K562 (cell line): ENCODE results near the gene FRMPD2. TPM values are rescaled to one million over a fixed set of nuclear protein-coding genes. Genes with fewer than 3 reads are reported as not detected.

Experiments used
- BRD9 ChIP-seq: fragments of 450-650 bp; IDR thresholded peaks from 2 replicates; pipeline ENCODE4 v1.6.1; 2018; ENCODE audit warnings: low read depth; ENCODE audit not compliant: partially characterized antibody
- BRF1 ChIP-seq: IDR thresholded peaks from 3 replicates; pipeline ENCODE4 v1.6.1; 2011; ENCODE audit warnings: borderline replicate concordance, mild to moderate bottlenecking; ENCODE audit not compliant: insufficient read length; ENCODE audit errors: extremely low read depth
- BRF2 ChIP-seq: IDR thresholded peaks from 3 replicates; pipeline ENCODE4 v1.6.1; 2011; ENCODE audit warnings: borderline replicate concordance, mild to moderate bottlenecking; ENCODE audit not compliant: insufficient read length, insufficient read depth
- CREM ChIP-seq: IDR thresholded peaks from 2 replicates; pipeline ENCODE4 v1.6.1; 2014; ENCODE audit warnings: antibody characterized with exemption, low read depth
- GATAD2B ChIP-seq: fragments of 450-650 bp; IDR thresholded peaks from 2 replicates; pipeline ENCODE4 v1.6.1; 2017; ENCODE audit warnings: mild to moderate bottlenecking, borderline replicate concordance
- GMEB1 ChIP-seq: fragments of 250-450 bp; sonication (Bioruptor Pico); IDR thresholded peaks from 2 replicates; pipeline ENCODE4 v1.4.0; 2020; ENCODE audit warnings: mild to moderate bottlenecking
- HCFC1 ChIP-seq: IDR thresholded peaks from 2 replicates; pipeline ENCODE4 v1.6.1; 2012; ENCODE audit warnings: low read depth, low read length, improper control_type of control experiment
- KDM4B ChIP-seq, 2 experiments: fragments of 450-650 bp in 1 of 2; sonication (generic) in 1 of 2; IDR thresholded peaks; 2 replicates each; pipeline ENCODE4 v1.6.1; 2016 to 2017; ENCODE audit warnings: borderline replicate concordance in 2 of 2, antibody characterized with exemption in 1 of 2, low read depth in 1 of 2, mild to moderate bottlenecking in 1 of 2
- RNF2 ChIP-seq: sonication (generic); IDR thresholded peaks from 2 replicates; pipeline ENCODE4 v1.6.1; 2016
- SAP30 ChIP-seq: fragments of 200-600 bp; sonication (generic); IDR thresholded peaks from 2 replicates; pipeline ENCODE4 v1.6.1; 2012; ENCODE audit warnings: borderline replicate concordance, low read depth, mild to moderate bottlenecking, moderate library complexity, low read length, control low read depth, inconsistent platforms; ENCODE audit not compliant: insufficient read depth, poor library complexity, severe bottlenecking
- SMAD3 ChIP-seq: fragments of 450-650 bp; formaldehyde crosslinking; conservative IDR thresholded peaks from 2 replicates; pipeline ENCODE4 v1.4.0; 2020; ENCODE audit warnings: mild to moderate bottlenecking
- VEZF1 ChIP-seq: fragments of 200-800 bp; sonication (Bioruptor generic); IDR thresholded peaks from 2 replicates; pipeline ENCODE4 v1.6.1; 2017; ENCODE audit warnings: missing genetic modification characterization, missing compliant biosample characterization
- ZBTB1 ChIP-seq: sonication (generic); formaldehyde crosslinking; IDR thresholded peaks from 2 replicates; pipeline ENCODE4 v1.8.1; 2023; ENCODE audit warnings: missing genetic modification reagents, low read depth, mild to moderate bottlenecking, borderline replicate concordance
- ZEB2 ChIP-seq: fragments of 450-650 bp; IDR thresholded peaks from 2 replicates; pipeline ENCODE4 v1.6.1; 2016
- ZKSCAN3 ChIP-seq: fragments of 250-450 bp; sonication (Bioruptor Pico); IDR thresholded peaks from 2 replicates; pipeline ENCODE4 v1.4.0; 2020
- ZNF311 ChIP-seq: fragments of 250-450 bp; sonication (Bioruptor Pico); IDR thresholded peaks from 2 replicates; pipeline ENCODE4 v1.4.0; 2020; ENCODE audit warnings: mild to moderate bottlenecking, moderate library complexity
- ZNF57 ChIP-seq: fragments of 450-650 bp; formaldehyde crosslinking; IDR thresholded peaks from 2 replicates; pipeline ENCODE4 v1.4.0; 2020; ENCODE audit warnings: mild to moderate bottlenecking, moderate library complexity
- ZNF780A ChIP-seq: fragments of 250-450 bp; sonication (Bioruptor Pico); IDR thresholded peaks from 2 replicates; pipeline ENCODE4 v1.5.0; 2021; ENCODE audit warnings: mild to moderate bottlenecking
- polyA plus RNA-seq, 8 experiments: library from polyadenylated mRNA; depleted of rRNA in 4 of 8; stranded (reverse) in 5 of 8; unstranded in 3 of 8; fragments of >200 nt; fragmentation: Nextera tagmentation in 2 of 8; fragmentation: Illumina TruSeq in 1 of 8; extraction: Ambion mirVana in 2 of 8; extraction: Trizol in 1 of 8; gene quantifications; 2 replicates each; pipeline versions ENCODE4 v1.2.1 to v1.2.3, GENCODE V29; 2011 to 2014; ENCODE audit warnings: inconsistent platforms in 1 of 8, missing spikeins in 1 of 8
- total RNA-seq, 7 experiments: library from RNA; depleted of rRNA in 6 of 7; stranded (reverse); fragments of >200 nt in 6 of 7; fragmentation: Illumina TruSeq in 2 of 7; extraction: Trizol in 2 of 7; gene quantifications; 2 replicates each; pipeline versions ENCODE4 v1.2.1 to v1.2.3, GENCODE V29; 2011 to 2021; ENCODE audit warnings: low replicate concordance in 1 of 7
- TF ChIP-seq, protein P1 (sequence below): sonication (generic); formaldehyde crosslinking; IDR thresholded peaks from 2 replicates; pipeline ENCODE4 v1.5.0; 2020; ENCODE audit warnings: missing genetic modification reagents
- TF ChIP-seq, protein P2 (sequence below): fragments of 250-450 bp; sonication (Bioruptor Pico); IDR thresholded peaks from 2 replicates; pipeline ENCODE4 v1.8.0; 2022; ENCODE audit warnings: moderate library complexity, mild to moderate bottlenecking, inconsistent platforms
- TF ChIP-seq, protein P3 (sequence below): sonication (generic); formaldehyde crosslinking; IDR thresholded peaks from 2 replicates; pipeline ENCODE4 v1.8.0; 2022; ENCODE audit warnings: mild to moderate bottlenecking, low read depth, missing genetic modification reagents

Gene FRMPD2
- total and polyA plus RNA-seq, 9 of the 15 experiments (the other 6 are each of a cell fraction or from before 2014, with no cell fraction given) = 0.12 to 0.95 (median 0.33) TPM

DNA sequence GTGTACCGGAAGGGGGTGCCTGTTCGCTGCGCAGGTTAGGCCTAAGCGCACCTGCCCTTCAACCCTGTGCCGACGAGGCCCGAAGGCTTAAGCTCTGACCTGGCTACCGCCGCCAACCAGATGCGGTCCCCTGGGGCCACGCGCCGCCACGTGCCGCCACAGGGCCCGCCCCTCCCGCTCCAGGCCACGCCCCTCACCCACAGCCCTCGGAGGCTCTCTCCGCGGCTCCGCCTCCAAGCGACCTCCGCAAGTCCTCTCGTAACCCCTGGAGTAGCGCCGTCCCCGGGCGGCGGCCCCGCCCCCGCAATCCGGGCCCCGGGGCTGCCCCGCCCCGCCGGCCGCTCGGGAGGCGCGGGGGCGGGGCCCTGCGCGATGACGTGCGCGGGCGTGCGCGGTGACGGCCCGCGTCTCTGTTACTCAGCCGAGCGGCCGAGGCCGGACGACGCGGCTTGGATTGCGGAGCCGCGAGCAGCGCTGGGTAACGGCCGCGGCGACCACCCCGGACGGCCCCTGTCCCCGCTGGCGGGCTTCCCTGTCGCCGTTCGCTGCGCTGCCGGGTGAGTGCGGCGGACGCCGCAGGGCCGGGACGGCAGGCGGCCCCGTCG, 31.9 kb upstream of the FRMPD2 start, which contains the start of gene MAPK8 (continued):
- no peak for TF ChIP-seq BRD9
- TF ChIP-seq ZBTB1 (CRISPR knock-in tag) = peak; percentile 91
- TF ChIP-seq, protein P1, sequence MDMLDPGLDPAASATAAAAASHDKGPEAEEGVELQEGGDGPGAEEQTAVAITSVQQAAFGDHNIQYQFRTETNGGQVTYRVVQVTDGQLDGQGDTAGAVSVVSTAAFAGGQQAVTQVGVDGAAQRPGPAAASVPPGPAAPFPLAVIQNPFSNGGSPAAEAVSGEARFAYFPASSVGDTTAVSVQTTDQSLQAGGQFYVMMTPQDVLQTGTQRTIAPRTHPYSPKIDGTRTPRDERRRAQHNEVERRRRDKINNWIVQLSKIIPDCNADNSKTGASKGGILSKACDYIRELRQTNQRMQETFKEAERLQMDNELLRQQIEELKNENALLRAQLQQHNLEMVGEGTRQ (CRISPR knock-in tag) = peak; percentile 93
- TF ChIP-seq ZEB2 = no peak
- TF ChIP-seq HCFC1 = no peak; the same call in 1 of the 2 replicates
- peak; percentile 97 for TF ChIP-seq GMEB1 (CRISPR knock-in tag)
- TF ChIP-seq BRF1 = no peak
- TF ChIP-seq GATAD2B = peak; percentile 84
- TF ChIP-seq ZNF311 (CRISPR knock-in tag) = no peak
- TF ChIP-seq RNF2 = peak; percentile 79
- 0 out of 2 replicates have a peak, but pooled peaks have one; percentile 55 for TF ChIP-seq SMAD3 (CRISPR knock-in tag)
- no peak for TF ChIP-seq ZNF57
- TF ChIP-seq ZNF780A (CRISPR knock-in tag) = no peak
- TF ChIP-seq SAP30 = no peak
- TF ChIP-seq ZKSCAN3 = no peak
- TF ChIP-seq KDM4B (IDR thresholded peaks at IDR 0.05; ENCODE audit: borderline replicate concordance in 2 of 2, low read depth in 1 of 2) = 0 out of 4 replicates have a peak, but pooled peaks of 1 of the 2 experiments have one; percentile 43
- TF ChIP-seq BRF2 = no peak
- TF ChIP-seq CREM = peak; percentile 89
- TF ChIP-seq, protein P2, sequence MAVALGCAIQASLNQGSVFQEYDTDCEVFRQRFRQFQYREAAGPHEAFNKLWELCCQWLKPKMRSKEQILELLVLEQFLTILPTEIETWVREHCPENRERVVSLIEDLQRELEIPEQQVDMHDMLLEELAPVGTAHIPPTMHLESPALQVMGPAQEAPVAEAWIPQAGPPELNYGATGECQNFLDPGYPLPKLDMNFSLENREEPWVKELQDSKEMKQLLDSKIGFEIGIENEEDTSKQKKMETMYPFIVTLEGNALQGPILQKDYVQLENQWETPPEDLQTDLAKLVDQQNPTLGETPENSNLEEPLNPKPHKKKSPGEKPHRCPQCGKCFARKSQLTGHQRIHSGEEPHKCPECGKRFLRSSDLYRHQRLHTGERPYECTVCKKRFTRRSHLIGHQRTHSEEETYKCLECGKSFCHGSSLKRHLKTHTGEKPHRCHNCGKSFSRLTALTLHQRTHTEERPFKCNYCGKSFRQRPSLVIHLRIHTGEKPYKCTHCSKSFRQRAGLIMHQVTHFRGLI (CRISPR knock-in tag) = no peak
- TF ChIP-seq, protein P3, sequence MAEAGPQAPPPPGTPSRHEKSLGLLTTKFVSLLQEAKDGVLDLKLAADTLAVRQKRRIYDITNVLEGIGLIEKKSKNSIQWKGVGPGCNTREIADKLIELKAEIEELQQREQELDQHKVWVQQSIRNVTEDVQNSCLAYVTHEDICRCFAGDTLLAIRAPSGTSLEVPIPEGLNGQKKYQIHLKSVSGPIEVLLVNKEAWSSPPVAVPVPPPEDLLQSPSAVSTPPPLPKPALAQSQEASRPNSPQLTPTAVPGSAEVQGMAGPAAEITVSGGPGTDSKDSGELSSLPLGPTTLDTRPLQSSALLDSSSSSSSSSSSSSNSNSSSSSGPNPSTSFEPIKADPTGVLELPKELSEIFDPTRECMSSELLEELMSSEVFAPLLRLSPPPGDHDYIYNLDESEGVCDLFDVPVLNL (CRISPR knock-in tag) = peak; percentile 89
- peak; percentile 93 for TF ChIP-seq VEZF1 (CRISPR knock-in tag)
